GM10266 (cell line): Measurements from ENCODE around the gene TMEM132D.

Experiments
- DNase-seq: peaks from one replicate; pipeline ENCODE4 v3.0.0; 2012; ENCODE audit errors: extremely low spot score
- CTCF ChIP-seq: IDR thresholded peaks from 2 replicates; pipeline ENCODE4 v1.5.1; 2012; ENCODE audit warnings: mild to moderate bottlenecking, low read depth; ENCODE audit not compliant: control insufficient read depth, insufficient read depth; ENCODE audit errors: missing control alignments

Gene TMEM132D

GRCh38 chr12:129622566-129622965 lies 281.3 kb downstream of the TMEM132D start:
- TF ChIP-seq CTCF, result no peak
- no peak for DNase-seq

GRCh38 chr12:129619271-129619670 lies 284.6 kb downstream of the TMEM132D start:
- DNase-seq, result no peak
- no peak for TF ChIP-seq CTCF

GRCh38 chr12:129617849-129618248 lies 286.0 kb downstream of the TMEM132D start:
- TF ChIP-seq CTCF, result no peak
- no peak for DNase-seq

GRCh38 chr12:129615001-129615400 lies 288.8 kb downstream of the TMEM132D start:
- no peak for DNase-seq
- no peak for TF ChIP-seq CTCF

- DNase-seq, result no peak
- no peak for TF ChIP-seq CTCF
Observed at GRCh38 chr12:129614221-129614885, 289.5 kb downstream of the TMEM132D start.

- no peak for TF ChIP-seq CTCF
- no peak for DNase-seq
Observed at GRCh38 chr12:129613314-129613713, 290.5 kb downstream of the TMEM132D start.

GRCh38 chr12:129610601-129611120 lies 293.2 kb downstream of the TMEM132D start:
- DNase-seq, result no peak

More at GRCh38 chr12:129610601-129611120, 293.2 kb downstream of the TMEM132D start:
- TF ChIP-seq CTCF, result no peak
